Activated CD4-positive, alpha-beta T cell treated with anti-CD3 and anti-CD28 coated beads, Interleukin-2, amount 50 U/mL, for 1 hour (primary cell): Measurements from ENCODE around the gene ATPAF1.

Experiments
- DNase-seq: peaks from one replicate; pipeline ENCODE4 v3.0.0-alpha.2; 2020

Gene ATPAF1

GRCh38 chr1:46646844-46647243, 21.3 kb downstream of the ATPAF1 start:
- DNase-seq, result no peak

GRCh38 chr1:46646331-46646730, 21.8 kb downstream of the ATPAF1 start:
- no peak for DNase-seq

- no peak for DNase-seq
Measured at GRCh38 chr1:46645815-46646214, 22.3 kb downstream of the ATPAF1 start.

DNA sequence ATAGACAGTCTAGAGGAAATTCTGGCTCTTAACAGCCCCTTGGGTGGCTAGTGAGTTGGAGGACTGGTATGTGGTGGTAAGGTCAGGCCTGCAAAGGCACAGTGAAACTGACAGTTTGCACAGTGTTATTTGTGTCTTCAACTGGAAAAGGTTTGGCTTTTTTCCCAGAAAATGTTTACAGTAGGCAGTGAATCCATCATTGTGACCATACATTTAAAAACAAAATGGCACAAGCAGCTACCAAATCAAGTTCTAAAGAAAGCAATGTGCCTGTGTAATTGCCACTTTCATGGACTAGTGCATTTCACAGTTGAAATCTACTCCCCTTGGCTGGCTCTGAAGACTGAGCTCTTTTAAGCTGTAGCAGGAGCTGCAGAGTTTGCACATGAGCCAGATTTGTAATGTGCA, 24.8 kb downstream of the ATPAF1 start:
- no peak for DNase-seq

DNA sequence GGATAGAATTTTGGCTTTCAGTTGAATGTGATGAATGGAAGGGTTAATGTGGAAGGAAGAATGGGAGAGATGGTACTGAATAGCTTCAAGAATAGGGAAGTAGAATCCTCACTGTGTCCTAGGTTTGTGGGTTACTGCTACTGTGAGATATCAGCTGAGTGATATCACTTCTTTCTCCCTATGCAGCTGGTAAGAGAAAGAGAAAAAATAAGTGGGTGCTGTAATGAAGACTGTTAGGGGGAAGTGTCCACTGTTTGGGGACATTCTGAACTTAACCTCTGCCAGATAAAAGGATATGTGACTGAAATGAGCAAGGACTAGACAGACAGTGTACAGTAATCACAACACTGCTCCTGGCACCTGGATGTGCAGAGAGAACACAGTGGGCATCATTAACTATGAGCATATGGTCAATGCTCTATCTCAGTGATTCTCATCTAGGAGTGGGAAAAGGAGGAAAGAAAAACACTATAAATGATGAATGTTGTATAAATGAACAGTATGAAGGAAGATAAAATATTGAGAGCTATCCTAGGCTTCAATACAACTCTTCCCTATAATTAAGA, 26.0 kb downstream of the ATPAF1 start:
- DNase-seq, result no peak

GRCh38 chr1:46639547-46639946, 28.6 kb downstream of the ATPAF1 start:
- DNase-seq, result no peak

GRCh38 chr1:46638921-46639320, 29.2 kb downstream of the ATPAF1 start:
- no peak for DNase-seq

DNA sequence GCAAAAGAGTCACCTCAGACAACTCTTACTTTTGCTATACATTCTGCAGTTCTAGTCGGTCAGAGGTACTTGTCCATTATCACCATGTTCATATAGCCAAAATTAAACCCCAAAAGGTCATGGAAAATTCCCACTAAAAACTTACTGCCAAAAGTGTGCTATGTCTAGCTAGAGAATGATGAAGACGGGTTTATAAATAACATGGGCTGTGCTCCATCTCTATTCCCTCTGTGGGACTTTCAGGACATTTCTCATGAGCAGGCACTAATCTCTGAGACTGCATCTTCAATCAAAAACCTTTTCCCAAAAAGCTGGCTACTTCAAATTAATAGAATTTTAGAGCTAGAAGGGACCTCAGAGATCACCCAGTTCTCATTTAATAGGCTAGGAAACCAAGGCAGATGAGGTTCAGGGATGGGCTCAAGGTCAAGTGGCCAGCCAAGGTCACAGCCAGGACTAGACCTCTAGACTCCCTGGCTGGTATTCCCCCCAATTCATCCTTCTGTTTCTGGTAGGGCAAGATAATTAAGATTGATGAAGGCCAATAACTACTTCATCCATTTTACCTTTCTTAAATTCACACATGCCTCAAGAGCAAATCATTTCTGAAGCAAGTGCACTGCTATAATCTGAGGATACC, 30.6 kb downstream of the ATPAF1 start:
- no peak for DNase-seq

- DNase-seq, result no peak
Measured at GRCh38 chr1:46635205-46635604, 33.0 kb downstream of the ATPAF1 start.

DNA sequence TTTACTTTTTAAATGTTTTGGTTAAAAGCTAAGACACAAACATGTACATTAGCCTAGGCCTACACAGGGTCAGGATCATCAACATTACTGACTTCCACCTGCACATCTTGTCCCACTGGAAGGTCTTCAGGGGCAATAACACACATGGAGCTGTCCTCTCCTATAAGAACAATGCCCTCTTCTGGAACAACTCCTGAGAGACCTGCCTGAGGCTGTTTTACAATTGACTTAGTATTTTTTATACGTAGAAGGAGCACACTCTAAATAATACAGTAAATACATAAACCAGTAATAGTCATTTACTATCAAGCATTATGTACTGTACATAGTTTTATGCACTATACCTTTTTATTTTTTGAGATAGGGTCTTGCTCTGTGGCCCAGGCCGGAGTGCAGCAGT, 37.4 kb downstream of the ATPAF1 start:
- DNase-seq, result no peak

- DNase-seq, result no peak
Measured at GRCh38 chr1:46623743-46624644, 44.2 kb downstream of the ATPAF1 start.

DNA sequence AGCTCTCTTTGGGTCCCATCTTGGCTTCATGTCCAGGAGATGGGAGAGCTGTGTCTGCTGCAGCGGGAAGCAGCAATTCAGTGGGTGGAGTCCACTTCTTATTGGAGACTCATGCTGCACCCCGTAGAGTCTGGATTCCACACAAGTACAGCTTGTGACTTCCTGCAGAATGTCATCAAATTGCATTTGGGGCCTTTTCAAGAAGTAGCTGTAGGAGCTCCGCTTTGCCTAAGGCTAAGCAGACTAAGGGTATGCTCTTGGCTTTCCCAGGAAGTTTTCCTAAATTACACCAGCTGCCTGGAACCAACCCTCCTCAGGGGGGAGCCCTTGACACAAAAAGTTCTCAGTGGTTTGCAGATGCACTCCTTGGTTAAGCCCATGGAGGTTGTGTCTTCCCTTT, 45.8 kb downstream of the ATPAF1 start:
- no peak for DNase-seq

GRCh38 chr1:46621930-46622329, 46.2 kb downstream of the ATPAF1 start:
- DNase-seq, result no peak

GRCh38 chr1:46619656-46620258, 48.4 kb downstream of the ATPAF1 start:
- DNase-seq, result no peak

- DNase-seq, result no peak
Measured at GRCh38 chr1:46618754-46619415, 49.3 kb downstream of the ATPAF1 start.

GRCh38 chr1:46617833-46618232, 50.3 kb downstream of the ATPAF1 start:
- no peak for DNase-seq

DNA sequence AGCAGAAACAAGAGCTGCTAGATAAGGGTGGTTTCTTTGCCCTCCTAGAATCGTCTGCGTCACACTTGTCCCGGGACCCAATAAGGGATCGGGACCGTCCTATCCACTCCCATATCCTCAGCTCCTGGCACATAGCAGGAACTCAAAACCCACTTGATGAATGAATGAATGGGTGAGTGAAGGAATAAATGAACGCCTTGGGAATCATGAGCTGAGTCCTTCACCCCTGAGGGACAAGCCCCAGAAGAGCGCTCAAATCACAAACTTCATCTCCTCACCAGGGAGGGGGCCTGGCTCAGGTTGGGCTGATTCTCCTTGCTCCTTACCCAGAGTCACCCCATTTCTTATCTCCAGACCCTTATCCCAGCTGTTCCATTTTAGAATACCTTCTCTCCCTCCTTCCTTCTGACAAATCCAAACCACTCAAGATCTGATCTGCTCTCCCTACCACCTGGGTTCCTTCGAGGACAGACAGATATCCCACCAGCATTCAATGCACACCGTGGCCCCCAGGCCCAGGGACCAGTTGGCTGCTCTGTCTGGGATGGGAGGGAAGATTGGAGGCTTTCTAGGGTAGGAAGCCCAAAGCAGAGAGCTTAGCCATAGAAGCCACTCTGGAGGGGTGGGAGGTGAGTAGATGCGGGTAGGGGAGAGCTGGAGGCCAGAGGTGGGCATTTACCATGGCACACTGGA, 50.9 kb downstream of the ATPAF1 start:
- no peak for DNase-seq

GRCh38 chr1:46616277-46617107, 51.7 kb downstream of the ATPAF1 start, which contains the start of gene MOB3C:
TSS of gene MOB3C (minus strand) at chr1:46616811. CDS start at chr1:46613321, 3,490 bp downstream.
- DNase-seq, result peak; percentile 59

GRCh38 chr1:46615735-46616134, 52.4 kb downstream of the ATPAF1 start:
- no peak for DNase-seq

- no peak for DNase-seq
Measured at GRCh38 chr1:46615088-46615487, 53.1 kb downstream of the ATPAF1 start.

- no peak for DNase-seq
Measured at GRCh38 chr1:46614604-46614984, 53.6 kb downstream of the ATPAF1 start.
